Endothelial cell of umbilical vein (primary cell): Measurements from ENCODE around the gene CTSL.

Experiments used
- EZH2 ChIP-seq: IDR thresholded peaks from 2 replicates; pipeline ENCODE4 v1.6.1; 2012; ENCODE audit warnings: borderline replicate concordance, low read depth, mild to moderate bottlenecking, moderate library complexity, low read length, inconsistent platforms; ENCODE audit not compliant: severe bottlenecking
- JUN ChIP-seq: IDR thresholded peaks from 2 replicates; pipeline ENCODE4 v1.6.1; 2011; ENCODE audit warnings: borderline replicate concordance, low read depth; ENCODE audit not compliant: insufficient read length, insufficient read depth
- MYC ChIP-seq: IDR thresholded peaks from one replicate; pipeline ENCODE4 v1.6.1; 2011; ENCODE audit warnings: mild to moderate bottlenecking, low read depth, low read length
- POLR2A ChIP-seq: IDR thresholded peaks from 2 replicates; pipeline ENCODE4 v1.6.1; 2012; ENCODE audit warnings: low read depth, mild to moderate bottlenecking, control low read depth, low read length
- POLR2AphosphoS5 ChIP-seq: IDR thresholded peaks from 2 replicates; pipeline ENCODE4 v1.6.1; 2012; ENCODE audit warnings: low read depth, mild to moderate bottlenecking, control low read depth, low read length, moderate library complexity; ENCODE audit not compliant: insufficient read depth
- TF ChIP-seq, protein P1 (sequence below), 2 donors: IDR thresholded peaks; 1 replicate in 1 of 2; 2 replicates in 1 of 2; pipeline ENCODE4 v1.5.1; 2011; ENCODE audit warnings: low read length in 2 of 2, mild to moderate bottlenecking in 2 of 2, moderate library complexity in 2 of 2, control low read depth in 1 of 2, inconsistent platforms in 1 of 2, low read depth in 1 of 2; ENCODE audit not compliant: insufficient read depth in 1 of 2; ENCODE audit errors: extremely low read depth in 1 of 2
- TF ChIP-seq, protein P2 (sequence below): IDR thresholded peaks from 2 replicates; pipeline ENCODE4 v1.6.1; 2011; ENCODE audit not compliant: insufficient read depth, insufficient read length

DNA sequence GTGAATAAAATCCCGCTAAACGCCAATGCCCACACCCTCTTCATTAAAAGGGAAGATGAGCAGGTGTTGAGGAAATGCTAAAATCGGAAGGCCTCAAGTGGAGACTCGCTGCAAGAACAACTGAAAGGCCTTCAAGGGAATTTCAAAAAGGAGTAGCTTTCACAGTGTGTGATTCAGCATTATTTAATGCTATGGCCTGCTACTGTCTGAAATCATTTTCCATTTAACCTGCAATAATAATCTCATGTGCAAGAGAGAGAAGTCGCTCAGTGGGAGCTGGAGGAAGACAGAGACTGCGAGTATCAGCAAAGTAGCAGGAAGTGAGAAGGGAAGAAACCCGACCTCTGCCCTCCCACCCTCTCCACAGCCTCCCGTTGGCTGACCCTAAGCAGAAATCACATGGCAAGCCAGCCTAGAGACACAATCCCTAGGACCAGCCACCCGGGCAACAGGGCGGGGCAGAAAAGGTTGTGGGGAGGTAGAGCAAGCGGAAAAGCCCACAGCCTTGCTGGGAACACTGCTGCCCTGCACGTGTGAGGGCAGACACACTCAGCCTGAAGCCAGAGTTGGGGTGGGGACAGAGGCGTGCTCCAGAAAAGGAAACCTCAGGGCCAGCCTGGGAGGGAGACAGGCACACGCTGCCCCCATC, 39.9 kb upstream of the CTSL start:
- TF ChIP-seq, protein P1, sequence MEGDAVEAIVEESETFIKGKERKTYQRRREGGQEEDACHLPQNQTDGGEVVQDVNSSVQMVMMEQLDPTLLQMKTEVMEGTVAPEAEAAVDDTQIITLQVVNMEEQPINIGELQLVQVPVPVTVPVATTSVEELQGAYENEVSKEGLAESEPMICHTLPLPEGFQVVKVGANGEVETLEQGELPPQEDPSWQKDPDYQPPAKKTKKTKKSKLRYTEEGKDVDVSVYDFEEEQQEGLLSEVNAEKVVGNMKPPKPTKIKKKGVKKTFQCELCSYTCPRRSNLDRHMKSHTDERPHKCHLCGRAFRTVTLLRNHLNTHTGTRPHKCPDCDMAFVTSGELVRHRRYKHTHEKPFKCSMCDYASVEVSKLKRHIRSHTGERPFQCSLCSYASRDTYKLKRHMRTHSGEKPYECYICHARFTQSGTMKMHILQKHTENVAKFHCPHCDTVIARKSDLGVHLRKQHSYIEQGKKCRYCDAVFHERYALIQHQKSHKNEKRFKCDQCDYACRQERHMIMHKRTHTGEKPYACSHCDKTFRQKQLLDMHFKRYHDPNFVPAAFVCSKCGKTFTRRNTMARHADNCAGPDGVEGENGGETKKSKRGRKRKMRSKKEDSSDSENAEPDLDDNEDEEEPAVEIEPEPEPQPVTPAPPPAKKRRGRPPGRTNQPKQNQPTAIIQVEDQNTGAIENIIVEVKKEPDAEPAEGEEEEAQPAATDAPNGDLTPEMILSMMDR (IDR thresholded peaks at IDR 0.05; ENCODE audit: extremely low read depth in 1 of 2, insufficient read depth in 1 of 2, low read depth in 1 of 2, low read length in 2 of 2), result no peak
- TF ChIP-seq POLR2AphosphoS5 (no peak), MYC (no peak), POLR2A (no peak), EZH2 (no peak), JUN (no peak)
- TF ChIP-seq, protein P2, sequence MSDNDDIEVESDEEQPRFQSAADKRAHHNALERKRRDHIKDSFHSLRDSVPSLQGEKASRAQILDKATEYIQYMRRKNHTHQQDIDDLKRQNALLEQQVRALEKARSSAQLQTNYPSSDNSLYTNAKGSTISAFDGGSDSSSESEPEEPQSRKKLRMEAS, result no peak
